HL-60 (cell line): ENCODE data around the gene TTC12.

ENCODE experiments used
- DNase-seq, 2 experiments: peaks; one replicate each; pipeline ENCODE4 v3.0.0-alpha.2; 2010 to 2020; ENCODE audit warnings: low read depth in 1 of 2, low spot score in 1 of 2
- H3K27ac ChIP-seq: fragments of 250-450 bp; sonication (Bioruptor Pico); replicated peaks from 2 replicates; pipeline ENCODE4 v1.5.1; 2020; ENCODE audit warnings: mild to moderate bottlenecking, moderate library complexity
- H3K27me3 ChIP-seq: fragments of 250-450 bp; sonication (Bioruptor Pico); 2 replicates; pipeline ENCODE4 v1.5.1; 2021; ENCODE audit warnings: mild to moderate bottlenecking, moderate library complexity; ENCODE audit not compliant: insufficient read depth, poor library complexity, severe bottlenecking
- H3K4me3 ChIP-seq: replicated peaks from 2 replicates; pipeline ENCODE4 v1.5.1; 2011; ENCODE audit warnings: mild to moderate bottlenecking, control low read depth, low read length; ENCODE audit not compliant: insufficient read depth
- GABPA ChIP-seq: IDR thresholded peaks from 2 replicates; pipeline ENCODE4 v1.6.1; 2012; ENCODE audit warnings: low read depth
- POLR2AphosphoS5 ChIP-seq: IDR thresholded peaks from 2 replicates; pipeline ENCODE4 v1.6.1; 2012; ENCODE audit warnings: low read depth
- REST ChIP-seq: IDR thresholded peaks from 2 replicates; pipeline ENCODE4 v1.6.1; 2012; ENCODE audit warnings: low read depth; ENCODE audit not compliant: insufficient replicate concordance
- SPI1 ChIP-seq: IDR thresholded peaks from 2 replicates; pipeline ENCODE4 v1.6.1; 2012; ENCODE audit warnings: low read depth, mild to moderate bottlenecking, borderline replicate concordance
- TF ChIP-seq, protein P1 (sequence below): IDR thresholded peaks from one replicate; pipeline ENCODE4 v1.5.1; 2011; ENCODE audit warnings: low read length, control low read depth, inconsistent platforms; ENCODE audit not compliant: insufficient read depth

The TTC12 gene

DNA sequence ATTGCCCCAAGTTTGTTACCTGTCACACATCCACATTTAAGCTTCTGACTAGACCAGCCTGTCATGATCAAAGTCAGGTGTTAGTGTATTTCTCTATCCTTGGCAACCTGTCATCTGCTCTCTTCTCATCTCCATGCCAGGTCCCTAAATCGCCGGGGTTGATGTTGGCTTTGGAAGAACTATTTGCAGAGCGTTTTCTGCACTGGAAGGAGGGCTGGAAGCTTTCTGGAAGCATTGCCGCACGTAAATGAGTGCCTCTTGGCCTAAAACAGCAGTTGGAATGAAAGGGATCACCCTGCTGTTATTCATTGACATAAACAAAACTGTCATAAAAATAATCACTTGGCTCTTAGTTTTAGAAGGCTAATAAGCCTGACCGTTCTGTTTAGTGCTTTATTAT lies 1.4 kb downstream of the TTC12 start:
- no peak overlapping the region for H3K4me3 ChIP-seq
- H3K27ac ChIP-seq, result no peak overlapping the region
- no peaks in the 10 kb centered on the region for H3K27me3 ChIP-seq
- no peak for DNase-seq
- TF ChIP-seq POLR2AphosphoS5 (no peak), SPI1 (no peak), REST (no peak), GABPA (no peak)
- TF ChIP-seq, protein P1, sequence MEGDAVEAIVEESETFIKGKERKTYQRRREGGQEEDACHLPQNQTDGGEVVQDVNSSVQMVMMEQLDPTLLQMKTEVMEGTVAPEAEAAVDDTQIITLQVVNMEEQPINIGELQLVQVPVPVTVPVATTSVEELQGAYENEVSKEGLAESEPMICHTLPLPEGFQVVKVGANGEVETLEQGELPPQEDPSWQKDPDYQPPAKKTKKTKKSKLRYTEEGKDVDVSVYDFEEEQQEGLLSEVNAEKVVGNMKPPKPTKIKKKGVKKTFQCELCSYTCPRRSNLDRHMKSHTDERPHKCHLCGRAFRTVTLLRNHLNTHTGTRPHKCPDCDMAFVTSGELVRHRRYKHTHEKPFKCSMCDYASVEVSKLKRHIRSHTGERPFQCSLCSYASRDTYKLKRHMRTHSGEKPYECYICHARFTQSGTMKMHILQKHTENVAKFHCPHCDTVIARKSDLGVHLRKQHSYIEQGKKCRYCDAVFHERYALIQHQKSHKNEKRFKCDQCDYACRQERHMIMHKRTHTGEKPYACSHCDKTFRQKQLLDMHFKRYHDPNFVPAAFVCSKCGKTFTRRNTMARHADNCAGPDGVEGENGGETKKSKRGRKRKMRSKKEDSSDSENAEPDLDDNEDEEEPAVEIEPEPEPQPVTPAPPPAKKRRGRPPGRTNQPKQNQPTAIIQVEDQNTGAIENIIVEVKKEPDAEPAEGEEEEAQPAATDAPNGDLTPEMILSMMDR, result no peak

DNA sequence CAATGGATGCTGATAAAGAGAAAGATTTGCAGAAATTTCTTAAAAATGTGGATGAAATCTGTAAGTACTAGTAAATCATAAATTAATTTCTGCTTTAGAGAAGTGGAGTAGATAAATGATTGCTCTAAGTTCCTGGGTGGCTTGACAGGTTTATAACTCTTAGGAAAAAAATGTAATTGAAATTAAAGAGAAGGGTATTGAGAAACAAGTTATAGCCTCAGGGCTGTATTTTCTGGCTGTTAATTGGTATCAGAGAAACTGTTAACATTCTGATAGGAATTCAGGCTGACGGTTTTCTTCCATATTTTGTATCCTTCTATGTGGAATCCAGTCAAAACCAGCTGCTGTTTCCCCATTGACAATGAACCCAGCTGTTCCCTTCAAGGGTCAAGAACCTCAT lies 1.9 kb downstream of the TTC12 start:
- TF ChIP-seq REST (no peak), POLR2AphosphoS5 (no peak), SPI1 (no peak), GABPA (no peak)
- TF ChIP-seq, protein P1, result no peak
- Histone ChIP-seq H3K4me3 (no peak overlapping the region), H3K27me3 (no peaks in the 10 kb centered on the region), H3K27ac (no peak overlapping the region)
- DNase-seq, result no peak

DNA sequence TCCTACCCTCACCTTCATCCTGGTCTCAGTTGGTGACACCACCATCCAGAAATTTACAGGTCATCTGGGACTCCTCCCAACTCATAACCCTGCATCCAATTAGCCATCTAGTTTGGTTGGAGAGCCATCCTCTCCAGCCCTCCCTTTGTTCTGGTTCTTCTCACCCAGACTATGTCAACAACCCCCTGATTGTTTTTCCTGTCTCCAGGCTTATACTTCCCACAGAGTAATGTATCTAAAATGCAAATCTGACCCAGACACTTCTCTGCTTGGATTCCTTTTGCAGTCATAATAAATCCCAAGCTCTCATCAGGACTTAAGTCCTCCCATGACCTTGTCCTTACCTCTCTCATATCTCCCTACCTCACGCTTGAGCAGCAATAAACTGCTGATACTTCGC lies 3.0 kb downstream of the TTC12 start:
- no peak overlapping the region for H3K27ac ChIP-seq
- H3K27me3 ChIP-seq, result no peaks in the 10 kb centered on the region
- DNase-seq, result no peak
- H3K4me3 ChIP-seq, result no peak overlapping the region
- TF ChIP-seq SPI1 (no peak), POLR2AphosphoS5 (no peak), GABPA (no peak), REST (no peak)
- TF ChIP-seq, protein P1, result no peak
